NCI-H2171 treated with DMSO at 0.1 percent for 48 hours (cell line): ENCODE measurements around the gene PCBP3.
"Not testable (repeated sequence)": the region's sequence is repeated elsewhere in the genome, so short reads cannot be mapped to it uniquely, and the experiment has no call there.

ENCODE experiments used
- DNase-seq: peaks from one replicate; lab custom pipeline; 2025; lab: John Stamatoyannopoulos, UW

The PCBP3 gene

DNA sequence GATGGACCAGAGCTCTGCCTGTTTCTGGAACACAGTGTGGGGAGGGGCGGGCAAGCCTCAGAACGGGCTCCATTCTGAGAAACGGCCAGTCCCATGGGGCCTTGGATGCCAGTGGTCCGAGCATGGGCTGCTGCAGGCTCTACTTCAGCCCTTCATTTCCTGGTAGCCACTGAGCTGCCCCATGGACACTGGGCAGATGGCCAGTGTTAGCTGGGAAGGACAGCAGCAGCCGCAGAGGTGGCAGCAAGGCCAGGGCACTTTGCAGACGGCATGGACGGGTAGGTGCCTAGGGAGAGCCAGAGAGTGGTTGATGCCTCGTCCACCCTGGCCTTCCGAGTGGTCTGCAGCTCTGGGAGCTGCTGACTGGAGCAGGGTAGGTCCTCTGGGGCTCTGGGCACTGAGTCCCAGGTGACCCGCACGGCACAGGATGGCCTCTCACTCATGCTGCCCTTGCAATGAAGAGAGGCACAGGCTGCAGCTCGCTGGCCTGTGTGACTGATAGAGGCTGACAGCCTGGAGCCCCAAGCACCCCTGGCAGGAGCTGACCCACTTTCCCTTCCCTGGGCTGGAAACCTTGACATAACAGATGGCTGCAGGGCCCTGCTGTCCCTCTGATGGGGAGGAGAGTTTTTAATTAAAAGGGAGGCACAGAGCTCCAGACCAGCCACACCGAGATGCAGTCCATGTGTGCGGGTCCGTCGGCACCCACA is 250.4 kb downstream of the PCBP3 start:
- DNase-seq: no peak

GRCh38 chr21:45894450-45894825 is 250.9 kb downstream of the PCBP3 start:
- DNase-seq: no peak

DNA sequence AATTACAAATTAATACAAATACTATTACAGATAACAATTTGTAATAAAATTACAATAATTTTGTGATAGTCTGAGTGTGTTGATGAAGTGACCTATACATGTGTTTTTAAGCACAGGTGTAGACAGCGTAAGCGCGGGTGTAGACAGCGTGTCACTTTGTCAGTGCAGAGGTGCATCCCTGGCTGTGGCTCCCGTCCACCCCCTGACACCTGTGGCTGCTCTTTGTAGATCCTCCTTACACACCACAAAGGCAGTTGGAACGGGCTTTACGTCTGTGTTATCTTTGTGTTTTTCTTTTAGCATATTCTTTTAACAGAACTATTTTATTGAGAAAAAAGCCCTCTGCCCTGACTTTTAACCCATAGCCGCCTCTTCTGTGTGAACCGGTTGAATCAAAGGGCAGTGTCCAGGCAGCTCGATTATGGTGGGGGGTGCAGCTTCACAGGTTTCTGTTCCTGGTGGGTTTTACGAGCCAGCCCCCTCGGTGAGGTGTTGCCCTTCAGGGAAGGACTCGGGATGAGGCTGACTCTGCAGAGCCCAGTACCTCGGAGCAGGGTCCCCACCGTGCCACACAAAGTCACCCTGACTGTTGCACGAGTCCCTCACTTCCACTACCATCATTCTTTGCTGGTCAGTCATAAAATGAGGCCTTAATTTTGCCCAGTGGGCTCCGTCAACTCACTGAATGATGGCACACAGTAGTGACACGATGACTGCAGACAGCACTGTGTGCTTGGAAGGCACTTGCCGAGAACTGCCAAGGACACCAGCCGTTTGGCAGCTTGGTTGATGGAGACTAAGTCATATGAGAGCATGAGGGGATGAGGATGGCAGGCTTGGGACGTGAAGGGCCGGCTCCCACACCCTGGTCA is 251.6 kb downstream of the PCBP3 start:
- no peak for DNase-seq

DNA sequence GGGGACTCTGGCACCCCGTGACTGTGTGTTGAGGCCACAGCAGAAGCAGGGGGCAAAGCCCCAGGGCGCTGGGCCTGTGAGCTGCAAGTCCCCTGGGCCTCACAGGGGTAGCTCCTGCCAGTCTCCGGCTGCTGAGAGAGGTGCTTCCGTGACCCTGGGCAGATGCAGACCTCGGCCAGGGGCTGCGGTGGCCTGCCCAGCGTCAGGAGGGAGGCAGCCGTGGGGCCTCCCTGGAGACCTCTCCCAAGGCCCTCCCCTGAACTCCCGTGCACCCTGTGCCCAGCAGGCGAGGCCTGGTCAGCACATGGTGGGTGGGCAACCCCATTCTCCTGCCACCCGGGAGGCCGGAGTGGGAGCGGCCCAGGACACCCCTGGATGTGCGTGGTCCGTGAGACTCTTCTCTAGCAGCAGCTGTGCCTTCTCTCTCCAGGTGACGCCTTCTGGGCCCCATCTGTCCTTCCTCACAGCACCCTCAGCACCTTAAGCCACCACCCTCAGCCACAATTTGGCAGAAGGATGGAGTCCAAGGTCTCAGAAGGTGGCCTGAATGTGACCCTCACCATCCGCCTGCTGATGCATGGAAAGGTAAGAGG is 252.3 kb downstream of the PCBP3 start:
- no peak for DNase-seq

DNA sequence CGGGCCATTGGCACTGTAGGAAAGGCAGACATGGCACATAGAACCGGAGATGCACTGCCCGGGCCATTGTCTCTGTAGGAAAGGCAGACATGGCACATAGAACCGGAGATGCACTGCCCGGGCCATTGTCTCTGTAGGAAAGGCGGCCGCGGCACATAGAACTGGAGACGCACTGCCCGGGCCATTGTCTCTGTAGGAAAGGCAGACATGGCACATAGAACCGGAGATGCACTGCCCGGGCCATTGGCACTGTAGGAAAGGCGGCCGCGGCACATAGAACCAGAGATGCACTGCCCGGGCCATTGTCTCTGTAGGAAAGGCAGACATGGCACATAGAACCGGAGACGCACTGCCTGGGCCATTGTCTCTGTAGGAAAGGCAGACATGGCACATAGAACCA is 252.9 kb downstream of the PCBP3 start:
- DNase-seq: not testable (repeated sequence)

- no peak for DNase-seq
Observed at GRCh38 chr21:45897191-45898027, 253.9 kb downstream of the PCBP3 start.

GRCh38 chr21:45898028-45898350 is 254.5 kb downstream of the PCBP3 start:
- DNase-seq: no peak

- DNase-seq: no peak
Observed at GRCh38 chr21:45898781-45899180, 255.3 kb downstream of the PCBP3 start.

- no peak for DNase-seq
Observed at GRCh38 chr21:45899317-45900033, 255.9 kb downstream of the PCBP3 start.

- DNase-seq: no peak
Observed at GRCh38 chr21:45900034-45900868, 256.7 kb downstream of the PCBP3 start.

DNA sequence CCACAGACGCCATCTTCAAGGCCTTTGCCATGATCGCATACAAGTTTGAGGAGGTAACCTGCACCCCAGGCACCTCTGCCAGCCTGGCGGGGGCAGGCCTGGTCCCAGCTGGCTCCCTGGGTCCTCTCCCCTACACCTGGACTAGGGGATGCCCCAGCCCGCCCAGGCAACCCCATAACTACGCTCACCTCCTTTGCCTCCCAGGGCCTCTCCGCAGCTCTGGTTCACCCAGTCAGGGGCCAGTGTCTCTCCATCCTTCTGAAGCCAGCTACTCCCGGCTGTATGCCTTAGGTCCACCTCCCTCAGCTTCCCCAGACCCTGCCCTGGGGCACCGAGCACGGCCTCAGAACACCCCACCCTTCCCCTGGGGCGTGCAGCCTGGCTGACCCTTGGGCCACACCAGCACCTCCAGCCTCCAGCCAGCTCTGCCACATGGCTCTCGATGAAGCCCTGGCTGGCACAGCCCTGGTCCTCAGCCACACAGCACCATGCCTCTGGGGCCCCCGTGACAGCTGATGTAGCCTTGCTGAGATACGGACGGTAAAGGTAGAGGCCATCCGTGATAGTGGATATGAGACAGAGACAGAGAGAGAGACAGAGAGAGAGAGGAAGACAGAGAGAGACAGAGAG is 257.7 kb downstream of the PCBP3 start:
- DNase-seq: no peak

GRCh38 chr21:45902292-45902995 is 258.9 kb downstream of the PCBP3 start:
- DNase-seq: no peak

DNA sequence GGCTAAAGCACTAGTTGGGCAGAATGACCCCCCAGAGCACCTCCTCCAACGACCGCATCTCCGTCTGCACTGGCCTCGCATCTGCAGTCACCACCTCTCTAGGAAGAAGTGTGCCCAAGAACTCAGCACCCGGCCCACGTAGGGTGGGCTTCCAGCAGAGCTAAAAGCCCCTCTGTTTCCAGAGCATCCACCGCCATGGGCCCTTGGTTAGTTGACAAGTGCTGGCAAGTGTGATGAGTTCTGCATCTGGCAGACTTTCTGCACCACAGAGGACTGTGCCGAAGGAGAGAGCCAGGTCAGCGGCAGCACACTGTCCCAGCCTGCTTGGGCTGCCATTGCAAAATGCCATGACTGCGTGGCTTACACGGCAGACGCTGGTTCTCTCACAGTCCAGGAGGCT is 261.7 kb downstream of the PCBP3 start:
- no peak for DNase-seq

- no peak for DNase-seq
Observed at GRCh38 chr21:45906196-45906805, 262.8 kb downstream of the PCBP3 start.

DNA sequence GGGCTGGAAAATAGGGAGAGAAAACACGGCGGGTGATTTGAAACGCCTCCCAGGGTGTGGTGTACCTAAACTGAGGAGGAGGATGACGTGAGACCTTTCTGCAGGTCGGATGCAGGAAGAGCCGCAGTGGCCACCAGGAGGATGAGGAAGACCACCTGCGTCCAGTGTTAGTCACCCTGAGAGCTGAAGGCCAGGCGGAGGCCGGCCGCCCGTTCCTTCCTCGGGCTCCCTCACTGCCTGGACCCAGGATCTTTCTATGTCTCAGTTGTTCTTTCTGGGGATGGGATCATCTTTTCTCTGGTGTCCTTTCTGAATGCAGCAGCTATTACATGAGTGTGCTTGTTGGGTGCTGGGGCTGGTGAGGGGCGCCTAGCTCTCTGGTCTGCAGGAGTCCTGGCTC is 263.3 kb downstream of the PCBP3 start:
- no peak for DNase-seq

GRCh38 chr21:45908536-45909237 is 265.2 kb downstream of the PCBP3 start:
- DNase-seq: no peak

DNA sequence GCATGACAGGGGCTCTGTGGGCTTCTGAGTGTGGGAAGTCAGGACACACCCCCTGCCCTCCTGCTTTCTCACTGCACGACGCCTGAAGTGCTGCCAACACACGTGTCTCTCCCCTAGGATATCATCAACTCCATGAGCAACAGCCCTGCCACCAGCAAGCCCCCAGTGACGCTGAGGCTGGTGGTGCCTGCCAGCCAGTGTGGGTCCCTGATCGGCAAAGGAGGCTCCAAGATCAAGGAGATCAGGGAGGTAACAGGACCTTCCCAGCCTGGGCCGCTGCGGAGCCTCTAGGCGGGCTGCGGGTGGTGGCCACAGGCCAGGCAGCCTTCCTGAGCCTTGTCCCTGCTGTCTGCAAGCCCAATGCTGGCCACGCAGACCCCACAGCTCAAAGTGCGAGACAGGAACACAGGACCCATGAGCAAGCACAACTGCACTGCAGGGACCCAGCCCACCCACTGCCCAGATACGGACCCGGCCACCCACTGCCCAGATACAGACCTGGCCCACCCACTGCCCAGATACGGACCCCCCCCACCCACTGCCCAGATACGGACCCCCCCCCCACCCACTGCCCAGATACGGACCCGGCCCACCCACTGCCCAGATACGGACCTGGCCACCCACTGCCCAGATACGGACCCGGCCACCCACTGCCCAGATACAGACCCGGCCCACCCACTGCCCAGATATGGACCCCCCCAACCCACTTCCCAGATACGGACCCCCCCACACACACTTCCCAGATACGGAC is 265.9 kb downstream of the PCBP3 start:
- no peak for DNase-seq

- no peak for DNase-seq
Observed at GRCh38 chr21:45910155-45910547, 266.6 kb downstream of the PCBP3 start.
